WTC11 (cell line): ENCODE results near the gene GRPEL2.

Experiments used
- CREB1 ChIP-seq: sonication (generic); formaldehyde crosslinking; IDR thresholded peaks from 2 replicates; pipeline ENCODE4 v1.8.0; 2023; ENCODE audit warnings: mild to moderate bottlenecking, missing genetic modification reagents
- CREM ChIP-seq: sonication (generic); formaldehyde crosslinking; IDR thresholded peaks from 2 replicates; pipeline ENCODE4 v1.8.1; 2022; ENCODE audit warnings: mild to moderate bottlenecking, missing genetic modification reagents, moderate library complexity
- CTCF ChIP-seq: fragments of 200-600 bp; IDR thresholded peaks from 2 replicates; pipeline ENCODE4 v1.8.0; 2022; ENCODE audit warnings: antibody characterized with exemption
- GABPB1 ChIP-seq: sonication (generic); formaldehyde crosslinking; IDR thresholded peaks from 2 replicates; pipeline ENCODE4 v1.8.1; 2023; ENCODE audit warnings: mild to moderate bottlenecking, missing genetic modification reagents
- TEAD1 ChIP-seq: sonication (generic); formaldehyde crosslinking; IDR thresholded peaks from 2 replicates; pipeline ENCODE4 v1.8.0; 2022; ENCODE audit warnings: mild to moderate bottlenecking, missing genetic modification reagents

GRCh38 chr5:149399775-149400174 is 54.5 kb downstream of the GRPEL2 start:
- TF ChIP-seq CREB1 (CRISPR knock-in tag), result no peak
- no peak for TF ChIP-seq CTCF
- no peak for TF ChIP-seq TEAD1
- no peak for TF ChIP-seq CREM
- no peak for TF ChIP-seq GABPB1
